ENCODE results near the gene MCTP1. TPM values are rescaled to one million over a fixed set of nuclear protein-coding genes. Genes with fewer than 3 reads are reported as not detected.
A peak's percentile ranks its signal among the peaks of the same experiment; 100 is the strongest.

Gene MCTP1
- total and polyA plus RNA-seq, 7 experiments from 2014 or later: 0.75 to 38.9 (median 2.3) TPM; not detected in 1

DNA sequence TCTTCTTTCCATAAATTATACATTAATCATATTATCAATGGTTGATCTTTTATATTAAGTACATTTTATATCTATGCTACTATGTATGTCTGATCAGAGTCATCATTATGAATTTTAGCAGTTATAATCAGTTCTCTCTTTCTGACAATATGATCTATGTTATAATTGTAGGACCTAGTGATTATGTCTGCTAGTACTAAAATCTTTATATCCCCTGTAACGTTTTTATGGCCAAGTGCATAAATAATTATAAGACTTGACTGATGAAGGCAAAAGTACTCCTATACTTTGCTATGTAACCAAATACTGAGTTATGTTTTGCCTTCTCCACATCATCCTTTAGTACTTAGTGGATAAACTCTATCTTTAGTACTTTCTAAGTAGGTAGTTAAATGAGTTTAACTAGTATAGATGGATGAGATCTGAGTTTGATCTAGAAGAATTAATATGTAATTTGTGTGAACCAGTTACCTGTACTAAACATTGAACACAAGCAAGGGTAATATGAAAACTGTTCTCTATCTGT is 591.0 kb downstream of the MCTP1 start:
- H3K4me3 Mint-ChIP-seq: no peak overlapping the region

DNA sequence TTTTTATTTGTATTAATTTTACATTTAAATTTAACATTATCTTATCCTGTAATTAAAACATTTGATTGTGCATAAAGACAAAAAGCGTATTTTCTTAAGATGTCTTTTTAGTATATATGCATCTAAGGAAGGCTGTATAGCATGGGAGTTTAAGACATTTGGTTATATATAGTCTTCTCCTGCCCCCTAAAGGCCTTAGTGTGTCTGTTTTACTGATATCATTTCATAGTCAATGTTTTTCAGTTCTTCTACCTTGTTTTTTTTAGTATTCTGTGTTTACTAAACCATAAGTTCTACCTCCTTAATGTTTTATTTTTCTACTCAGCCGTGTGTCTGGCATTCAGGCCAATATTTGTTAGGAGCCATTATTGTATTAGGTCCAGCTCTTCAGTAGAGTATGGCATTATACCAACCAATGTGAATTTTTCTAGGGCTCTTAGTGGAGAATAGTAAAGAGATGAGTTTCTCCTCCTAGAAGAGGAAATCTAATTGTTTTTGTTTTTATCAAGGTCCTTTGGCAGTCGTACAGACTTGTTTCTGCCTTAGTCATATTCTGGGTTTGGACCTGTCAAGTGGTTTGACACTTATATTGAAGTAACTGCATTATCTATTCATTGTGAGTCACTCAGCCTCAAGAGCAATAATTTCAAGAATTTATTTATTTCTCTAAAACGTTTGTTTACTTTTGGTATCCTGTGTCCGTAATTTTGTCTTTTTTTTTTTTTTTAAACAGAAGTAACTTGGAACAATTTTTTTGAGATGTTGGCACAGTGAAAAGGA is 591.7 kb downstream of the MCTP1 start:
- ATAC-seq: peak; percentile 61
- peak in 2 of 9 donors; percentile 1 to 16 for DNase-seq
- H3K27me3 ChIP-seq (ENCODE audit: control insufficient read depth in 2 of 2, insufficient read depth in 2 of 2, low read length in 2 of 2): no peaks in the 10 kb centered on the region
- no peak overlapping the region for H3K27ac ChIP-seq (ENCODE audit: low read depth, low read length)
- no peaks in the 10 kb centered on the region for H3K27me3 Mint-ChIP-seq
- no peak overlapping the region for H3K4me3 ChIP-seq (ENCODE audit: low read length)
- POLR2A ChIA-PET: no interaction called here
- peaks cover 0 to 34% (median 13%) of the 10 kb centered on the region in 5 donors for H3K36me3 Mint-ChIP-seq
- H3K4me1 ChIP-seq (ENCODE audit: control insufficient read depth in 2 of 2, insufficient read depth in 2 of 2, low read length in 2 of 2): no peaks in the 10 kb centered on the region
- no peaks in the 10 kb centered on the region for H3K9me3 Mint-ChIP-seq
- H3K9me3 ChIP-seq (ENCODE audit: control insufficient read depth in 2 of 3, low read length in 3 of 3): no peaks in the 10 kb centered on the region
- no peak overlapping the region for H3K27ac Mint-ChIP-seq
- peaks cover 0 to 3% (median 0%) of the 10 kb centered on the region in 7 donors for H3K4me1 Mint-ChIP-seq
- H3K36me3 ChIP-seq (ENCODE audit: control insufficient read depth in 2 of 3, insufficient read depth in 3 of 3, low read length in 3 of 3): peaks cover 0 to 18% (median 16%) of the 10 kb centered on the region in 3 experiments
- no peak overlapping the region for H3K4me3 Mint-ChIP-seq
- CTCF ChIA-PET: no interaction called here
- intact Hi-C loops (cut with micrococcal nuclease): loop anchor here (1.0 to 5.0 kb wide), 2 partner anchors 159 to 168 kb away; no protein-coding TSS in a partner anchor

More for the DNA sequence above, 591.0 kb downstream of the MCTP1 start:
- no peak overlapping the region for H3K27ac Mint-ChIP-seq
- H3K36me3 Mint-ChIP-seq: peaks cover 0 to 29% (median 13%) of the 10 kb centered on the region in 5 donors
- intact Hi-C loops (cut with micrococcal nuclease): loop anchor here (1.0 to 5.0 kb wide), 2 partner anchors 158 to 169 kb away; no protein-coding TSS in a partner anchor
- H3K9me3 Mint-ChIP-seq: no peaks in the 10 kb centered on the region
- ATAC-seq (no peak), DNase-seq (no peak)
- Histone ChIP-seq H3K4me1 (ENCODE audit: control insufficient read depth in 2 of 2, insufficient read depth in 2 of 2, low read length in 2 of 2) (no peaks in the 10 kb centered on the region), H3K9me3 (ENCODE audit: control insufficient read depth in 2 of 3, low read length in 3 of 3) (no peaks in the 10 kb centered on the region), H3K4me3 (ENCODE audit: low read length) (no peak overlapping the region), H3K27ac (ENCODE audit: low read depth, low read length) (no peak overlapping the region), H3K27me3 (ENCODE audit: control insufficient read depth in 2 of 2, insufficient read depth in 2 of 2, low read length in 2 of 2) (no peaks in the 10 kb centered on the region), H3K36me3 (ENCODE audit: control insufficient read depth in 2 of 3, insufficient read depth in 3 of 3, low read length in 3 of 3) (peaks cover 0 to 14% (median 11%) of the 10 kb centered on the region in 3 experiments)
- ChIA-PET CTCF (no interaction called here), POLR2A (no interaction called here)
- no peaks in the 10 kb centered on the region for H3K27me3 Mint-ChIP-seq
- peaks cover 0 to 3% (median 0%) of the 10 kb centered on the region in 7 donors for H3K4me1 Mint-ChIP-seq

- Histone ChIP-seq H3K27ac (ENCODE audit: low read depth, low read length) (no peak overlapping the region), H3K36me3 (ENCODE audit: control insufficient read depth in 2 of 3, insufficient read depth in 3 of 3, low read length in 3 of 3) (peaks cover 0 to 18% (median 18%) of the 10 kb centered on the region in 3 experiments), H3K4me3 (ENCODE audit: low read length) (no peak overlapping the region), H3K27me3 (ENCODE audit: control insufficient read depth in 2 of 2, insufficient read depth in 2 of 2, low read length in 2 of 2) (no peaks in the 10 kb centered on the region), H3K4me1 (ENCODE audit: control insufficient read depth in 2 of 2, insufficient read depth in 2 of 2, low read length in 2 of 2) (no peaks in the 10 kb centered on the region), H3K9me3 (ENCODE audit: control insufficient read depth in 2 of 3, low read length in 3 of 3) (no peaks in the 10 kb centered on the region)
- intact Hi-C loops (cut with micrococcal nuclease): loop anchor here in 1 of 2 donors (5.0 kb wide), 1 partner anchor 160 kb away; no protein-coding TSS in a partner anchor
- POLR2A ChIA-PET: interaction anchor here (0.7 kb wide), 1 partner anchor 1078 kb away, joined by 3 read pairs; no protein-coding TSS in a partner anchor
- DNase-seq: no peak
- Mint-ChIP-seq H3K4me1 (peaks cover 0 to 3% (median 0%) of the 10 kb centered on the region in 7 donors), H3K27ac (no peak overlapping the region), H3K9me3 (no peaks in the 10 kb centered on the region), H3K36me3 (peaks cover 0 to 34% (median 13%) of the 10 kb centered on the region in 5 donors), H3K4me3 (no peak overlapping the region), H3K27me3 (no peaks in the 10 kb centered on the region)
- no peak for ATAC-seq
- CTCF ChIA-PET: no interaction called here
These were observed 592.3 kb downstream of the MCTP1 start for GRCh38 chr5:94692581-94692980.

DNA sequence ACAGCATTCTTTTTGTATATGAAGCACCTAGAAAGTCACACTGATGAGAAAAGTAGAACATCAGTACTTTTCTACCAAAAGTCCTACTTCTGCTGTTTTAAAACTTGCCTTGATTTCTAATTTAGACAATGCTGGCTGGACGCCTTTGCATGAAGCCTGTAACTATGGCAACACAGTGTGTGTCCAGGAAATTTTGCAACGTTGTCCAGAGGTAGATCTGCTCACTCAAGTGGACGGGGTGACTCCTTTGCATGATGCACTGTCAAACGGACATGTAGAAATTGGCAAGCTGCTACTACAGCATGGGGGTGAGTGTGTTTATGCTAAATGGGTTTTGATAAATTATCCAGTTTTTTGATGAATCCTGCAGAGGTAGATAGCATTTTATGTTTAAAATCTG is 592.9 kb downstream of the MCTP1 start:
- CTCF ChIA-PET: no interaction called here
- DNase-seq (no peak), ATAC-seq (no peak)
- no peaks in the 10 kb centered on the region for H3K27me3 Mint-ChIP-seq
- POLR2A ChIA-PET: interaction anchor here (0.7 kb wide), 1 partner anchor 1077 kb away, joined by 3 read pairs; no protein-coding TSS in a partner anchor
- no peaks in the 10 kb centered on the region for H3K9me3 Mint-ChIP-seq
- peaks cover 0 to 3% (median 0%) of the 10 kb centered on the region in 7 donors for H3K4me1 Mint-ChIP-seq
- H3K4me3 Mint-ChIP-seq: no peak overlapping the region
- Histone ChIP-seq H3K27me3 (ENCODE audit: control insufficient read depth in 2 of 2, insufficient read depth in 2 of 2, low read length in 2 of 2) (no peaks in the 10 kb centered on the region), H3K4me1 (ENCODE audit: control insufficient read depth in 2 of 2, insufficient read depth in 2 of 2, low read length in 2 of 2) (no peaks in the 10 kb centered on the region), H3K36me3 (ENCODE audit: control insufficient read depth in 2 of 3, insufficient read depth in 3 of 3, low read length in 3 of 3) (peaks cover 0 to 21% (median 18%) of the 10 kb centered on the region in 3 experiments), H3K27ac (ENCODE audit: low read depth, low read length) (no peak overlapping the region), H3K4me3 (ENCODE audit: low read length) (no peak overlapping the region), H3K9me3 (ENCODE audit: control insufficient read depth in 2 of 3, low read length in 3 of 3) (no peaks in the 10 kb centered on the region)
- H3K27ac Mint-ChIP-seq: no peak overlapping the region
- H3K36me3 Mint-ChIP-seq: peaks cover 2 to 40% (median 13%) of the 10 kb centered on the region in 5 donors
- intact Hi-C loops (cut with micrococcal nuclease): loop anchor here in 1 of 2 donors (5.0 kb wide), 1 partner anchor 160 kb away; no protein-coding TSS in a partner anchor

GRCh38 chr5:94691291-94691690 is 593.6 kb downstream of the MCTP1 start:
- peaks cover 0 to 3% (median 0%) of the 10 kb centered on the region in 7 donors for H3K4me1 Mint-ChIP-seq
- CTCF ChIA-PET: no interaction called here
- peaks cover 0 to 21% (median 18%) of the 10 kb centered on the region in 3 experiments for H3K36me3 ChIP-seq (ENCODE audit: control insufficient read depth in 2 of 3, insufficient read depth in 3 of 3, low read length in 3 of 3)
- POLR2A ChIA-PET: no interaction called here
- H3K27me3 ChIP-seq (ENCODE audit: control insufficient read depth in 2 of 2, insufficient read depth in 2 of 2, low read length in 2 of 2): no peaks in the 10 kb centered on the region
- H3K27me3 Mint-ChIP-seq: no peaks in the 10 kb centered on the region
- no peak overlapping the region for H3K4me3 ChIP-seq (ENCODE audit: low read length)
- H3K9me3 ChIP-seq (ENCODE audit: control insufficient read depth in 2 of 3, low read length in 3 of 3): no peaks in the 10 kb centered on the region
- no peaks in the 10 kb centered on the region for H3K4me1 ChIP-seq (ENCODE audit: control insufficient read depth in 2 of 2, insufficient read depth in 2 of 2, low read length in 2 of 2)
- DNase-seq (no peak), ATAC-seq (no peak)
- no peak overlapping the region for H3K27ac ChIP-seq (ENCODE audit: low read depth, low read length)
- no peaks in the 10 kb centered on the region for H3K9me3 Mint-ChIP-seq
- H3K27ac Mint-ChIP-seq: no peak overlapping the region
- H3K36me3 Mint-ChIP-seq: peaks cover 2 to 43% (median 13%) of the 10 kb centered on the region in 5 donors
- intact Hi-C loops (cut with micrococcal nuclease): loop anchor here in 1 of 2 donors (5.0 kb wide), 1 partner anchor 161 kb away; no protein-coding TSS in a partner anchor
- no peak overlapping the region for H3K4me3 Mint-ChIP-seq

GRCh38 chr5:94690778-94691177 is 594.1 kb downstream of the MCTP1 start:
- no peaks in the 10 kb centered on the region for H3K9me3 ChIP-seq (ENCODE audit: control insufficient read depth in 2 of 3, low read length in 3 of 3)
- Mint-ChIP-seq H3K9me3 (no peaks in the 10 kb centered on the region), H3K4me1 (peaks cover 0 to 5% (median 0%) of the 10 kb centered on the region in 7 donors), H3K27ac (no peak overlapping the region), H3K36me3 (peaks cover 3 to 46% (median 16%) of the 10 kb centered on the region in 5 donors), H3K27me3 (no peaks in the 10 kb centered on the region), H3K4me3 (no peak overlapping the region)
- POLR2A ChIA-PET: no interaction called here
- DNase-seq (no peak), ATAC-seq (no peak)
- intact Hi-C loops (cut with micrococcal nuclease): loop anchor here in 1 of 2 donors (5.0 kb wide), 1 partner anchor 162 kb away; no protein-coding TSS in a partner anchor
- CTCF ChIA-PET: no interaction called here
- H3K27ac ChIP-seq (ENCODE audit: low read depth, low read length): no peak overlapping the region
- H3K4me3 ChIP-seq (ENCODE audit: low read length): no peak overlapping the region
- H3K36me3 ChIP-seq (ENCODE audit: control insufficient read depth in 2 of 3, insufficient read depth in 3 of 3, low read length in 3 of 3): peaks cover 0 to 21% (median 18%) of the 10 kb centered on the region in 3 experiments
- no peaks in the 10 kb centered on the region for H3K4me1 ChIP-seq (ENCODE audit: control insufficient read depth in 2 of 2, insufficient read depth in 2 of 2, low read length in 2 of 2)
- no peaks in the 10 kb centered on the region for H3K27me3 ChIP-seq (ENCODE audit: control insufficient read depth in 2 of 2, insufficient read depth in 2 of 2, low read length in 2 of 2)

Data from naive thymus-derived CD4-positive, alpha-beta T cell (primary cell).